ENCODE data around the gene ZFHX3.

ZFHX3 gene

GRCh38 chr16:72837846-72838585, 209.9 kb downstream of the ZFHX3 start:
- POLR2A ChIA-PET = no interaction called here
- no peak for TF ChIP-seq CTCF (IDR thresholded peaks at IDR 0.05; ENCODE audit: control extremely low read depth, extremely low read depth, low read depth, missing control alignments)
- CTCF ChIA-PET = interaction anchor here (1.7 to 5.9 kb wide), 2 partner anchors 11 to 17 kb away, joined by 6 to 94 read pairs; no protein-coding TSS in a partner anchor
- no peak for DNase-seq (ENCODE audit: extremely low spot score)

GRCh38 chr16:72836985-72837384, 210.9 kb downstream of the ZFHX3 start:
- TF ChIP-seq CTCF (IDR thresholded peaks at IDR 0.05; ENCODE audit: control extremely low read depth, extremely low read depth, low read depth, missing control alignments) = no peak
- DNase-seq (ENCODE audit: extremely low spot score) = no peak
- ChIA-PET CTCF (interaction anchor here (1.1 to 5.9 kb wide), 4 partner anchors 10 to 26 kb away, joined by 3 to 94 read pairs (median 4); no protein-coding TSS in a partner anchor), POLR2A (interaction anchor here (0.5 kb wide), 1 partner anchor 361 kb away, joined by 4 read pairs; no protein-coding TSS in a partner anchor)

- TF ChIP-seq CTCF (IDR thresholded peaks at IDR 0.05; ENCODE audit: control extremely low read depth, extremely low read depth, low read depth, missing control alignments) = no peak
- DNase-seq (ENCODE audit: extremely low spot score) = no peak
- ChIA-PET CTCF (interaction anchor here (1.2 to 5.9 kb wide), 3 partner anchors 9 to 25 kb away, joined by 3 to 94 read pairs (median 6); no protein-coding TSS in a partner anchor), POLR2A (no interaction called here)
Measured at GRCh38 chr16:72836181-72836580, 211.7 kb downstream of the ZFHX3 start.

GRCh38 chr16:72835086-72835485, 212.8 kb downstream of the ZFHX3 start:
- POLR2A ChIA-PET = no interaction called here
- TF ChIP-seq CTCF (IDR thresholded peaks at IDR 0.05; ENCODE audit: control extremely low read depth, extremely low read depth, low read depth, missing control alignments) = no peak
- CTCF ChIA-PET = interaction anchor here (1.2 to 5.9 kb wide), 4 partner anchors 13 to 49 kb away, joined by 3 to 94 read pairs (median 4); no protein-coding TSS in a partner anchor
- no peak for DNase-seq (ENCODE audit: extremely low spot score)

GRCh38 chr16:72834499-72834898, 213.4 kb downstream of the ZFHX3 start:
- ChIA-PET POLR2A (no interaction called here), CTCF (interaction anchor here (1.0 to 5.9 kb wide), 5 partner anchors 13 to 332 kb away, joined by 3 to 94 read pairs (median 4); no protein-coding TSS in a partner anchor)
- DNase-seq (ENCODE audit: extremely low spot score) = no peak
- TF ChIP-seq CTCF (IDR thresholded peaks at IDR 0.05; ENCODE audit: control extremely low read depth, extremely low read depth, low read depth, missing control alignments) = no peak

- CTCF ChIA-PET = interaction anchor here (1.0 to 5.9 kb wide), 9 partner anchors 10 to 628 kb away, joined by 3 to 94 read pairs (median 4); no protein-coding TSS in a partner anchor
- no peak for TF ChIP-seq CTCF (IDR thresholded peaks at IDR 0.05; ENCODE audit: control extremely low read depth, extremely low read depth, low read depth, missing control alignments)
- POLR2A ChIA-PET = no interaction called here
- DNase-seq (ENCODE audit: extremely low spot score) = no peak
Measured at GRCh38 chr16:72833969-72834368, 214.0 kb downstream of the ZFHX3 start.

Measured in GM10248 (cell line).